HG03060 (cell line): Measurements from ENCODE around the gene KPNA3.
"Not testable (repeated sequence)": the region's sequence is repeated elsewhere in the genome, so short reads cannot be mapped to it uniquely, and the experiment has no call there.

Experiments used
- ATAC-seq: cut with Tn5 transposase; IDR thresholded peaks from one replicate; pipeline ENCODE4 v1.9.1; 2021; ENCODE audit warnings: low read depth, moderate number of reproducible peaks; ENCODE audit not compliant: unreplicated experiment

The KPNA3 gene

DNA sequence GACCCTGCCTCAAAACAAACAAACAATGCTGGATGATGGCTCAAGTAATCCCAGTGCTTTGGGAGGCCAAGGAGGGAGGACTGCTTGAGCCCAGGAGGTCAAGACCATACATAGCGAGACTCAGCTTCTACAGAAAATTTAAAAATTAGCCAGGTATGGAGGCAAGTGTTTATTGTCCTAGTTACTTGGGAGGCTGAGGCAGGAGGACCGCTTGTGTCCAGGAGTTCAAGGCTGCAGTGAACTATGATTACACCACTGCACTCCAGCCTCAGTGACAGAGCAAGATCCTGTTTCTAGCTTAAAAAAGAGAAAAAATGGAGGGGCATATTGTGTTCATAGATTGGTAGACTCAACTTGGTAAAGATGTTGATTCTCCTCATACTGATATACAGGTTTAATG, 36.2 kb downstream of the KPNA3 start:
- ATAC-seq = no peak

DNA sequence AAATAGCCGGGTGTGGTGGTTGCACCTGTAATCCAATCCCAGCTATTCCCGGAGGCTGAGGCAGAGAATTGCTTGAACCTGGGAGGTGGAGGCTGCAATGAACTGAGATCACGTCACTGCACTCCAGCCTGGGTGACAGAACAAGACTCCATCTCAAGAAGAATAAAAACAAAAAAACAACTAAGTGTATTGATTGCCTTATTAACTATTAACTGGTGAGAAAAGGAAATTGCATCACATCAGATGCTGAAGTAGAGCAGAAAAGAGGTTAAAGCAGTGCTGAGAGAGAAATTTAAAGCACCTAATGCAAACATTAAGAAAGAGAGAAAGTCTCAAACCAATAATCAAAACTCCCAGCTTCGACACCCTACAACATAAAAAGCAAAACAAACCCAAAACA, 38.3 kb downstream of the KPNA3 start:
- ATAC-seq = no peak

DNA sequence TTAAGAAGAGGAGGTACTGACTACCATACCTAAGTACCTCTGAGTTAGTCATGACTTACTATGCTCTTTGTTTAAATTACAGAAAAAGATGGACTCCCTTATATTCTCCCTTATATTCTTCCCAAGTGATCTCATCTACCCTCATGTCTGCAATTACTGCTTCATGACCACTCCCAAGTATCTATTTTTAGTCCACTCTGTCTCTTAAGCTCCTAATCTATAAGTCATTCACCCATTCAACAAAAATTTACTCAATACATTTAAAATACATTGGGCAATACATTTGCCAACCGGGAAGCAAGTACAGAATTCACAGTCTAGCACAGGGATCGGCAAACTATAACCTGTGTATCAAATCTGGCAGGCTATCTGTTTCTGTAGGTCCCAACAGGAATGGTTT, 42.6 kb downstream of the KPNA3 start:
- ATAC-seq = no peak

DNA sequence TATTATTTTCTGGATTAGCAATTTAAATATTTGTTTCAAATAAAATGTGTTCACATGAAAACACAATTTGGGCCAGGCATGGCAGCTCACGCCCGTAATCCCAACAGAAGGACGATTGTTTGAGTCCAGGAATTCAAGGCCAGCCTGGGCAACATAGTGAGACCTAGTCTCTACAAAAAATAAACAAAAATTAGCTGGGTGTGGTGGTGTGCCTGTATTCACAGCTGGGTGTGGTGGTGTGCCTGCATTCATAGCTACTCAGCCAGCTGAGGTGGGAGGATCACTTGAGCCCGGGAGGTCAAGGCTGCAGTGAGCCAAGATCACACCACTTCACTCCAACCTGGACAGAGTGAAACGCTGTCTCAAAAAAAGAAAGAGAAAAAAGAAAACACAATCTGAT, 46.4 kb downstream of the KPNA3 start:
- no peak for ATAC-seq

DNA sequence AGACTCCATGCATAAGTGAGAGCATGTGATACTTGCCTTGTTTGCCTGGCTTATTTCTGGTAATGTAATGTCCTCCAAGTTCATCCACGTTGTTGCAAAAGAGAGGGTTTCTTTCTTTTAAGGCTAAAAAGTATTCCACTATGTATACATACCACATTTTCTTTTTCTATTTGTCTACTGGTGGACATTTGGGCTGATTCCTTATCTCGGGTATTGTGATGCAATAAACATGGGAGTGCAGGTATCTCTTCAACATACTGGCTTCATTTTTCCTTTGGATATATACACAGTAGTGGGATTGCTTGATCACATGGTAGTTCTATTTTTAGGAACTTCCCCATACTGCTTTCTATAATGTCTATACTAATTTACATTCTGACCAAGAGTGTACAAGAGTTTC, 51.6 kb downstream of the KPNA3 start:
- ATAC-seq = no peak

DNA sequence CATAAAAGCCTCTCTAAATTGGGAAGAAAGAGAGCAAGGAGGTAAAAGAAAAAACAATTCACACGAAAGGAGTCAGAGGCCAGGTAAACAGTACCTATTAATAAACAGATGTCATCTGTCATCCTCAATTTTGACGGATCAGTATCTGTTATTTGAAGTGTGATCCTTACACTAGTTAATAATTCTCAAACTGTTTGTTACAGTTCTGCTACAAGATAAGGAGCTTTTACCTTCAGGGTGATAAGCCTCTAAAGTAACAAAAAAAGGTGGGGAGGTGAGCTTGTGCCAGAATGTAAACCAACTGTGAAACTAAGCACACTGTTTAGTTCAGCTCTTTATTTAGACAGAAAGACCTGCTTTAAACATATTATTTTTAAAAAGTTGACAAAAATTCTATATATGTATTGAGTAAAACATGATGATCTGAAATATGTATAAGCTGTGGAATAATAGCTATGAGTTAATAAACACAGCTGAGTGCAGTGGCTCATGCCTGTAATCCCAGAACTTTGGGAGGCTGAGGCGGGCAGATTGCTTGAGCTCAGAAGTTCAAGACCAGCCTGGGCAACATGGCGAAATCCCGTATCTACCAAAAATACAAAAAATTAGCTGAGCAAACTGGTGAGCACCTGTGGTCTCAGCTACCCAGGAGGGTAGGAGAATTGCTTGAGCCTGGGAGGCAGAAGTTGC, 52.8 kb downstream of the KPNA3 start:
- no peak for ATAC-seq

DNA sequence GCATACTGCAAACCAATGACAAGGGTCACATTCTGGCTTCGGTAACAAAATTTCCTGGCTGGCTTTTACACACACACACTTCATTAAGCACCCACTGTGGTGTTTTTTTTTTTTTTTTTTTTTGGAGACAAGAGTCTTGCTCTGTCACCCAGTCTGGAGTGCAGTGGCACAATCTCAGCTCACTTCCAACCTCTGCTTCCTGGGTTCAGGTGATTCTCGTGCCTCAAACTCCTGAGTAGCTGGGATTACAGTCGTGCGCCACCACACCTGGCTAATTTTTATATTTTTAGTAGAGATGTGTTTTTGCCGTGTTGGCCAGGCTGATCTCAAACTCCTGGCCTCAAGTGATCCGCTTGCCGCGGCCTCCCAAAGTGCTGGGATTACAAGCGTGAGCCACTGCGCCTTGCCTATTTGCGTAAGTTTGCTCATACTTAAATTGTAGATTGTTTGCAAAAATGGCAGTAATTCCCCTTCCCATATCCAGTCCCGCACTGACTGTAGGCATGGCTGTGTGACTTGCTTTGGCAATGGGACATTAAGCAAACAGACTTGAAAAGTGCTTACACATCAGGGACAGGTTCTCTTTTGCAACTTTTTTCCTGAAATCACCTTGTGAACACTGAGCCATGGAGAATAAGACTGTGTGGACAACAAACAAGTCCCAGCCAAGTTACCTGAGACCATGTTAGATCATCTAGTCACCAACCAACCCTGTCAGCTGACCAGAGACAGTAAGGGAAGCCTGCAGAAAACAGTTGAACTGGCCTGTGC, 59.1 kb downstream of the KPNA3 start:
- no peak for ATAC-seq

DNA sequence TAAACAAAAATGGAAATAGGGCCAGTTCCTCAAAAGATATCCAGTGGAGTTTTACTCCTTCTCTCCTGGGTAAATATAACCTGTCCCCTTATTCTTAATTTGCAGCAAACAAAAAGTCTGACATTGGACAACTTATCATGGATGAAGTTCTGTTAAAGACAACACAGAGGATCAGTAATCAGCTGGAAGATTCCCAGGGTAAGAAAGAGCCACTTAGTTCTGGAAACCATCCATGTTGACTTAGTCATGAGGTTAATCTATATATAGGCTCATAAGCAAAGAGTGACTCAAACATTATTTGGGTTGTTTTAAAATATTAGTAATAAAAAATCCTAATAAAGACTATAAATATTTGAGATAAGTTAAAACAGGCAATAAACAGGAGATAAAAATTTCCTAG, 60.7 kb downstream of the KPNA3 start:
- no peak for ATAC-seq

DNA sequence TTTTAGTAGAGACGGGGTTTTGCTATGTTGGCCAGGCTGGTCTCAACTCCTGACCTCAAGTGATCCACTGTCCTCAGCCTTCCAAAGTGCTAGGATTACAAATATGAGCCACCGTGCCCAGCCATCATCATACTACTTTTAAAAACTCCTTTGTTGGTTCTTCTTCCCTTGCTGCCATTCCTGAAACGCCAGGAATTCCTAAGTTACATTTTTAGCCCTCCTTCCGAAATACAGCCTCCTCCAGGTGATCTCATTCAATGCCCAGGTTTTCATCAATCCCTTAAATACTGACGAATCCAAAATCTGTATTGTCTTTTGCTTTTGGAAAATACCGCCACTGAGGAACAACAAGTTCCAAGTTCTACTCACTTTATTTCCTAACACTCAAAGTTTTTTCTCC, 75.9 kb downstream of the KPNA3 start:
- ATAC-seq = no peak

DNA sequence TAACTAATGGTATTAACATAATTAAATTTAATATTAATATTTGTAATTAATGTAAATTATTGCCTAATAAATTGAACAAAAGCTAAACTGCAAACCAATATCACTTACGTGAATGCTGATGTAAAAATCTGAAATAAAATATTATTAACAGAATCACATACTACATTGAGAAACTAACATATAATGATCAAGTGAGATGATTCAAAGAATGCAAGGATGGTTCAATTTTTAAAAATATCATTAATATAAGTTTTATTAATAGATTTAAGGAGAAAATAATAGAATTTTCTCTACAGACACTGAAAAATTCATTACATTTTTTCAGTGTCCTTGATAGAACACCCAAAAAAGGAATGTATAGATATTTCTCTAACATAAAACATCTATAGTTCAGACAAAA, 77.7 kb downstream of the KPNA3 start:
- ATAC-seq = no peak

DNA sequence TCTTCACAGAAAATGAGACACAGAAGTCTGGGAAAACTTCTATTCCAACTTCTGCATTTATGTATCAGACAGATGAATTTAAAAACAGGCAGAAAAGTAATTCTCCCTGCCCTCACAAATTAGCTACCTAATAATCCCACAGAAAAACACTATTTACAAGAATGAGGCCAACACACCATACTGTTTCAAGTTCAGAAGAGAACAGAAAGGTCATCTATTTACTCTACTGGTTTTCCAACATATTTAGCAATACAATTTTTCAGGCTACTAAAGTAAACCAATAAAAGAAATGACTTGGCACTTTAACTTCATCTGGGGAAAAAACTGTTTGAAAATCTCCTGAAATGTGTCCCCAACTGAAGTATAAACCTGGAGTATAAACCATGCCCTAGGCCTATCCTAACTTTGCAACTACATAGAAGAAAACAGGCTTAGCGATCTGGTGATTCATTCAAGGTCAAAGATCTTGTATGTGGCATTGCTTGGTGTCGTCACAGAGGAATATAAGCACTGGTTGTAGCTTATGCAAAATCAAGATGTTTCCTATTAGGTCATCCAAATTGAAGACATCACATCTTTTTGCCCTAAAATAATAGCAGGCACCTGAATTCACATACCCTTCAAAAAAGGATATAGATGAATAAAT, 81.1 kb downstream of the KPNA3 start:
- ATAC-seq = no peak

DNA sequence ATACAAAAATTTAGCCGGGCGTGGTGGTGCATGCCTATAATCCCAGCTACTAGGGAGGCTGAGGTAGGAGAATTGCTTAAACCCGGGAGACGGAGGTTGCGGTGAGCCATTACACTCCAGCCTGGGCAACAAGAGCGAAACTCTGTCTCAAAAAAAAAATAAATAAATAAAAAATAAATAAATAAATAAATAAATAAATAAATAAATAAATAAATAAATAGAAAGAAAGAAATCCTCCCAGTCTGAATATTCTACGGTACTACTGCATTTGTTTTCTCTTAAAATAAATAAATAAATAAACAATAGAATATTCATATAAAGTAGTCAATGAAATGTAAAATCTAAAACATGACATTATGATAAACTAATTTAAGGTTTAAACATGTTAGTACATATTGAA, 88.2 kb downstream of the KPNA3 start:
- not testable (repeated sequence) for ATAC-seq

DNA sequence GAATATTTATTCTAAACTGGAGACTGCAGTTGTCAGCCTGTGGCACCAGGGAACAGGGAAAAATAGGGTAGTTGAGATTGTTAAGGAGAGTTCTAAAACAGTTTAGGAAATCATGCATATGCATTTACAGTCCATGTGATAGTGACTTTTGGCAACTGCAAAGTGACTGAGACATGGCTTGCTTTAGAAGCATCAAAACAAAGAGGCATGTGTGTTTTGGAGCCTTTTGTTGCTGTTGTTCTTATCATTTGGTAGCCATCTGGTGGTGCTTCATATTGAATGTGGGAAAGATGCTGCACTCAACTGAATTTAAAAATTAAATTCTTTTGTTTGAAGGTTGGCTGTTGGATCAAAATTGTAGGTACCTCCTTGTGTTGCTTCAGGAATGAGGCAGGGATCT, 91.0 kb downstream of the KPNA3 start:
- no peak for ATAC-seq

DNA sequence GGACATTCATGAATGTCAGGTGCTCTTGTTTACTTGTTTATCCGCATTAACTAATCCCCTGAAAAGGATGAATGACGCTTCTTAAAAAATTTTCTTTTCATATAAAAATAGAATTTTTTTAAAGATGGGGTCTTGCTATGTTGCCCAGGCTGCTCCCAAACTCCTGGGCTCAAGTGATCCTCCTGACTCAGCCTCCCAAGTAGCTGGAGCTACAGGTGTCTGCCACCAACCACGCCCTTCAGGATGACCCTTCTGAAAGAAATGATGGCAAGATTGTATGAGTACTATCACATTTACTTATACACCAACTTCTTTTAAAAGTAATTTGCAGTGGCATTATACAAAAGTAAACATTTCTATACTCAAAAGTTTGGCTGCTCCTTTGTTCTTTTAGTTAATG, 95.0 kb downstream of the KPNA3 start:
- no peak for ATAC-seq

DNA sequence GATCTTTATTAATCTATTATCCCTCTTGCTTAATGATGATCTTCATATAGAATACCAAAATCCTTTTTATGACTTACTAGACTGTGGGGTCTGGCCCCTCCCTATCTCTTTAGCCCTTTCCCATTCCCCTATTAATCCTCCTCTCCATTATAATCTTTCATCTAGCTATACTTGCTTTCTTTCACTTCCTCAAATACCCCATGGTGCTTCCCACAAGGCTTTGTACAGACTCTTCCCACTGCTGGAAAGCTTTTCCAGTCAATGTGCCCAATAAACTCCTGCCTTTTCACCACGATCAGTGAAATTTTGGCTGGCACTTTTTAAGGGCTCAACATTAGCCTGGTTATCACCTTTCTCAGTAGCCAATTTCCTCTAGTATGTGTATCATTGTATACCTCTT, 98.0 kb downstream of the KPNA3 start:
- ATAC-seq = no peak

DNA sequence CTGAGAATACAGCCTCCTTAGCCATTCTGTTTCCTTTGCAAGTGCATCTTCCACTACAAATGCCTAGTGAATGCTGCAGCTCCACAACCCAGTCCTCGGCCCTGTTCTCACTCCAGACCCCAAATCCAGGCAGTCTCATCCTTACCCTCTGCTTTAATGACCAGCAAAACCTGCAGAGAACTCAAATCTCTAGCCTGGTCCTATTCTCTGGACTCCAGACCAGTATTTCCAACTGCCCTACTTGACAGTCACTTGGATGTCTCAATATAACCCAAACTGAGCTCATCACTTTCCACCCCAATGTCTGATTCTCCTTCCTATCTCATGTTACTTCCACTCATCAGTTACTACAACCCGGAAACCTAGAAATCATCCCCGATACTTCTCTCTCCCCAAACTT, 98.6 kb downstream of the KPNA3 start:
- ATAC-seq = no peak

DNA sequence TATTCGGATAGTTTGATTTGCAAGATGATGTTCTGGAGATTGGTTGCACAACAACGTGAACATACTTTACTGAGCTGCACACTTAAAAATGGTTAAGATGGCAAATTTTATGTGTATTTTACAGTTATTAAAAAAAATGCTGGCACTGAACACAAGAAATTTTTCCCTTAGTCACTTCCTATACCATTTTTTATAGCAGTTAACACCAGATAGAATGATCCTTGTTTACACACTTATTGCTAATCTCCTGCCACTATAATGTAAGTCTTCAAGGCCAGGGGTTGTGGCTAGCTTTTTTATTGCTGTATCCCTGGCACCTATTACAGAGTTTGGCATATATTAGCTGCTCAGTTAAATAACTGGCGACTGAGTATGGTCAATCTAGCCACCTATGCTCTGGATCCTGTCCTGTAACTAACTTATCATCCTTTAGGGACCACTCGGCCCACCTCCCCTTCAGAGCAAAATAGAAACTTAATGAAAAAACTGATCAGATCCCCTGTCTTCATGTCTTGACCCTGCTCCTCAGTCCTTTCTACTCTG, 99.2 kb downstream of the KPNA3 start:
- ATAC-seq = no peak

DNA sequence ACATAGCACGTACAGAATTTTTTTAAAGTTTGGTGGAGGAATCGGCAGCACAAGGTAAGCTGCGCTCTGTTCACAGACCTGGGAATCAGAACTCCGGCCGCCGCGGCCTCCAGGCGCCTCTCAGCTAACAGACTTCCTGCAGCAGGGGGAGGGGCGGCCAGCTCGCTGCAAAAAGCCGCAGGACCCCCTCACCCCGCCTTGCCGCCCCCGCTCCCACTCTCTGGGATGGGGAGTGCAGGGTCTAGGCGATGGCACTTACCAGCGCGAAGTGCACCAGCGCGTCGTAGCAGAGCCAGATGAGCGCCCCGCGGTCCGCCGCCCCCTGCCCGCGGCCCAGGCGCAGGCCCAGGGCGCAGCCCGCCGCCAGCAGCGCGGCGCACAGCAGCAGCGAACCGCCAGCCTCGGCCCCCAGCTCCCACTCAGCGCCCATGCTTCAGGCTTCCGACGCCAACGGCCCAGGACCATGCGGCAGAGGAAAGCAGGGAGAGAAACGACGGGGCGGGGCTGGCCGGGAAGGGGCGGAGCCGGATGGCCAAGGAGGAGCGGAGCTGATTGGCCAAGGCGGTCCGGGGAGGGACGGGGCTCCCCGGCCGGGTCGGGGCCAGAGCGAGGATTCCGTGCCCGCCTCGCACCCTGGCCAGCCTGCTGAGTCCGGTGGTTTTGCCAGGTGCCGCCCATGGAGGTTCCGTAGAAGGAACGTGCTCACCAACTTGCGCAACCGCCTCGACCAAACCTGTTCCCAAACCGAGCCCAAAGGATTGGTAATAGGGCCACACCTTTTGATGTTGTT, 101.3 kb downstream of the KPNA3 start, which contains the start of gene EBPL:
TSS of gene EBPL (minus strand) at position 492 of the 790 bp plus-strand sequence. CDS start at position 430, 62 bp downstream.
- peak; percentile 51 for ATAC-seq

DNA sequence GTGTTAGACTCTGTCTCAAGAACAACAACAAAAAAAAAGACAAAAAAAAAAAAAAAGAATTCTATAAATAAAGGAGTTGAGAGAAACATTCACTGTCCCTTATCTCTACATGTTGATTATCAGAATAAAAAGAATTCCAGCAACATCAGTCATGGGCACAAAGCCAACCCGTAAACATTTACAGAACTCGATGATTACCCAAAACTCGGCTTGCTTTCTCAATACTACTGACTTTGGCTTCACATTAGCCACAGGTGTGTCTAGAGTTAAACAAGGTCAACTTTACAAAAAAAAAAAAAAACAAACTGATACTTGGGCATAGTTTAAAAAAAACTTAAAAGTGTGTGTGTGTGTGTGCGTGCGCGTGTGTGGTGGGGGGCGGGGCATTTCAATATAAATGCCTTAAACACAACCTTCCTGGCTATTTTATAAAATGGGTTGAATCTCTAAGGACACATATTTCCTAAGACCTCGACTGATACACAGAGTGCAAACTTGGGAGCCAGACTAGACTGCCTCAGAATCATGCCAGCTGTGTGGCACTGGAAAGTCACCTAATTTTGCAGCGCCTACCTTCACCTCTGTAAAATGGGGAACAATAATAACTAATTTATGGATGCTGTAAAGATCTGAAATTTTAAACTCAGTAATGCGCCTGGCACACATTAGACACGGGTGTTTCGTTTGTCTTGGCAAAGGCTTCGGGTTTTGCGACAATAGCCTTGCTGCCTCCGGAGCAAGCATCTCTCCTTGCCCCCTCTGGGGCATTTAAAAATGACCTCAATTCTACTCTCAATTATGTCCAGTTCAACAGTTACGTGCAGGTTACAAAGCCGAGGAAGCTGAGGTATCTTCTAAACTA, 102.1 kb downstream of the KPNA3 start:
- peak; percentile 28 for ATAC-seq

DNA sequence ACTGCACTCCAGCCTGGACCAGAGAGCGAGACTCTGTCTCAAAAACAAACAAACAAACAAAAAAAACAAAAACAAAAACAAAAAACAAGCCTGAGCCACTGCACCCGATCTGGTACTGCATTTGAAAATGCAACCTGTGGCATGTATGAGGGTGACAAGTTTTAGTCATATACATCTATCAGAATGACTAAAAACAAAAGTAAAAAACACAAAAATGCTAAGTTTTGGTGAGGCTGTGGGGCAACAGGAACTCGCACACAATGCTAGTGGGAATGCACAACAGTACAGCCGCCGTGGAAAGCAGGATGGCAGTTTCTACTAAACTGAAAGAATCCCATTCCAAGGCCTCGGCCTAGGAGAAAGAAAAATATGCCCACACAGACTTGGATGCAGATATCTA, 109.0 kb downstream of the KPNA3 start:
- ATAC-seq = no peak
